Kidney tubule cell (primary cell): Measurements from ENCODE around the gene ACOX3.
"Not testable (repeated sequence)": the region's sequence is repeated elsewhere in the genome, so short reads cannot be mapped to it uniquely, and the experiment has no call there.

Experiments used
- DNase-seq: peaks from one replicate; pipeline ENCODE4 v3.0.0-alpha.2; 2018; ENCODE audit warnings: low spot score

ACOX3 gene

GRCh38 chr4:8433136-8433535 is 7.4 kb downstream of the ACOX3 start:
- DNase-seq = no peak

DNA sequence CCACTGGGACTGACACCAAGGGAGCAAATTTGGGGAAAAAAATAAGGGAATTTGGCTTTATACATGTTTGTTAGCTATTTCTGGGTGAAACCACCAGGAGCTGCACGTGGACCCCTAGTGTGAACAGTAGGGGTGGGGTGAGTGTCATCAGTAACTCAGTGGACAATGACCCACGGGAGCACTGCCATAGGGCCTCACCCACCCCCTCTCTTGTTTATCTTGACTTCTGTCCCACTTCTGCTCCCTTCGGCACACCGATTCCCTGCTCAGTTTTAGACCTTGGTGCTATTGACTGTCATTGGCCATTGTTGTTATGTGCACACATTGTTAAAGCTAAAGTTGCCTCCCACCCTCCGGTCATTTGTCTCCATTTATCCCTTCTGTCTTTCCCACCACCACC is 9.0 kb downstream of the ACOX3 start:
- no peak for DNase-seq

DNA sequence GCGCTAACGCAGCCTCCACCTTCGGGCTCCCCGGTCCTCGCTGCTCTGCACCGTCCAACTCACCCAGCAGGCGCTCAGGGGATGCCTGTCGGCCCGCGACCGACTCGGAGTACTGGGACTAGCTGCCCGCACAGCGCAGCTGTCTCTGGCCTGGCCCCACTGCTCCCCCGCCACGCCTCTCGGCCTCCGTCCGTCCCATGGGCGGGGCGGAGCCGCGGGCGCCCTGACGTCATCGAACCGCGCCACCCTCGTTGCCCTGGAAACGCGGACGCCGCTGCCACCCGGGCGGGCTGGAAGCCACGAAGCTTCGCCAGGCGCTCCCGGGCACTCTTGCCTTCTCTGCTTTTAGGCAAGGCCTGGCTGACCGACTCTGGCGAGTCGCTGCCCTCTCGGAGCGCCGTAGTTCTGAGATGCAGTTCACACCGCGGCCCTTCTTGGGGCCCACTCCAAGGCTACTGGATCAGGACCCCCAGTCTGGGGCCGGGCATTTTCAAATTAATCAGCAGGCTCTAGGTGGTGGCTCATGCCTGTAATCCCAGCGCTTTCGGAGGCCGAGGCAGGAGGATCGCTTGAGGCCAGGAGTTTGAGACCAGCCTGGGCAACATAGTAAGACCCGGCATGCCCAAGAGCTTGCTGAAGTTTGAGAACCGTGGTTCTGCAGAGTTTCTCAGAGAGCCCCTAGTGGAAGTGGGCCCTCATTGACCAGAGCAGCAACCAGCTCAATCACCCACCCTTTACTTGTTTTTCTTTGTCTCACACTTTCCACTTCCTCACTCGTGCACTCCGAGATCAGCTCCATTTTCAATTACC is 12.0 kb downstream of the ACOX3 start:
- peak; percentile 89 for DNase-seq

- DNase-seq = peak; percentile 57
These were observed 12.7 kb downstream of the ACOX3 start for GRCh38 chr4:8427761-8428287.

DNA sequence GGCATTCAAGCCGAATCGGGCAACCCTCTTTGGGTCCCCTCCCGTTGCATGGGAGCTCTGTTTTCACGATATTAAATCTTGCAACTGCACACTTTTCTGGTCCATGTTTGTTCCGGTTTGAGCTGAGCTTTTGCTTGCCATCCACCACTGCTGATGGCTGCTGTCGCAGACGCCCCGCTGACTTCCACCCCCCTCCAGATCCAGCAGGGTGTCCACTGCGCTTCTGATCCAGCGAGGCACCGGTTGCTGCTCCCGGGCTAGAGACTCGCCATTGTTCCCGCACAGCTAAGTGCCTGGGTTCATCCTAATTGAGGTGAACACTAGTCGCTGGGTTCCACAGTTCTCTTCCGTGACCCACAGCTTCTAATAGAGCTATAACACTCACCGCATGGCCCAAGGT is 13.3 kb downstream of the ACOX3 start:
- no peak for DNase-seq

DNA sequence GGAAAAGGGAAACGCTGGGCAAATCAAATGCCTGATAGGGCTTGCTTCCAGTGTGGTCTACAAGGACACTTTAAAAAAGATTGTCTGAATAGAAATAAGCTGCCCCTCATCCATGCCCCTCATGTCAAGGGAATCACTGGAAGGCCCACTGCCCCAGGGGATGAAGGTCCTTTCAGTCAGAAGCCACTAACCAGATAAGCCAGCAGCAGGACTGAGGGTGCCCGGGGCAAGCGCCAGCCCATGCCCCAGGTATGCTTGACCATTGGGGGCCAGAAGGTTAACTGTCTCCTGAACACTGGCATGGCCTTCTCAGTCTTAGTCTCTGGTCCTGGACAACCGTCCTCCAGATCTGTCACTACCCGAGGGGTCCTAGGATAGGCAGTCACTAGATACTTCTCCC is 17.7 kb downstream of the ACOX3 start:
- no peak for DNase-seq

DNA sequence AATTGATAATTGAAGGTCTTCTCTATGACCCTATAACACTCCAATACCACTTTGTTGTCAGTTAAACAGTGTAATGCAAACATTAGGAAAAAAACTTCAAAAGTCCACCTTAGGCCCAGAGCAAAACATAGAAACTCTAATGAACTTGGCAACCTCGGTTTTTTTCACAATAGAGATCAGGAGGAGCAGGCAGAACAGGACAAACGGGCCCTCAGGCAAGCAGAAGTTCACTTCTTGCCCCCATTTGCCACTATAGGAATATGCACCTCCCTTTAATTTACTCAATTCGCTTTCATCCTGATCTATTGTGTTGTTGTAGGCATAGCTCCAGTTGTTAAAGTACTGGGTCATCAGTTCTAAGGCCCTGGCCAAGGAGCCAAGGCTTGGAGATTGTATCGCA is 18.2 kb downstream of the ACOX3 start:
- DNase-seq = no peak

GRCh38 chr4:8420151-8420550 is 20.4 kb downstream of the ACOX3 start:
- not testable (repeated sequence) for DNase-seq

- DNase-seq = peak; percentile 75
These were observed 21.1 kb downstream of the ACOX3 start for GRCh38 chr4:8419222-8420041.

DNA sequence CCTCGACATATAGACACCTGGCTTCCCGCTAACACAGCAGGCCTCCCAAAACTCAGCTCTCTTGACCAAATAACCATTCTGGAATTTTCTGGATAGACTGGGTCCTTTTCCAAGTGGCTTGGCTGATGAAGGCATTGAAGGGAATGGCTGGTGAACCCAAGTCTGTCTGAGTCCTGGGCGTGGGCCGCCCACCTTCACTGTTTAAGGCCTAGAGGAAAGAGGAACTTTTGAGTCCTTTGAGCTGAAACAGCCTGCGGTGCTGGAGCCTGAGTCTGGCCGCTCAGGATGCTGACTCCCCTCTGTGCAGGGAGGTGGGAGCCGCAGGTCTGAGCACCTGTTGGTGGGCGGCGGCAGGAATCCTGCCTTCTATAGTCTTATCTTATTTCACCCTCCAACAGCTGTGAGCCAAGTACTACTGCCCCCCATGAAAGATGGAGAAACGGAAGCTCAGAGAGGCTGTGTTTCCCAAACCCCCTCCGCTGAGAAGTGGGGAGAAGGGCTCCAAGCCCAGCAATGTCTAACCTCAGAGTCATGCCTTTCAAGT is 23.4 kb downstream of the ACOX3 start:
- no peak for DNase-seq

DNA sequence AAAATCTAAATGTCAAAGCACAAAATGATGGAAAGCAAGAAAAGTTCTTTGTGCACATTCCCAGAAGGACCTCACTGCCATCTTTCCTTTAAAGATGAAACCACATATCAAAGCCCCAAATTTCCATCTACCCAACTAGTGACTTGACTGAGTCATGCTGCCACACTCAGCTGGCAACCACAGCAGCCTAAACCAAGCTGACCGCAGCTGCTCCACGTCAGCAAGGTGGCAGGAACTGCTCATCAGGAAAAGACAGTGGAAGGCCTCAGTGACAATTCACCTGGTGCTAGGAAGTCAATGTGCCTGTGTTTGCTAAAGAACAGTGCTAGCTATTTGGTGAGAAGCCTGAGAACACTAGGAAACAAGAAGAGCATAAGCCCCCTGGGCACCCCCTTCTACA is 26.1 kb downstream of the ACOX3 start:
- no peak for DNase-seq

DNA sequence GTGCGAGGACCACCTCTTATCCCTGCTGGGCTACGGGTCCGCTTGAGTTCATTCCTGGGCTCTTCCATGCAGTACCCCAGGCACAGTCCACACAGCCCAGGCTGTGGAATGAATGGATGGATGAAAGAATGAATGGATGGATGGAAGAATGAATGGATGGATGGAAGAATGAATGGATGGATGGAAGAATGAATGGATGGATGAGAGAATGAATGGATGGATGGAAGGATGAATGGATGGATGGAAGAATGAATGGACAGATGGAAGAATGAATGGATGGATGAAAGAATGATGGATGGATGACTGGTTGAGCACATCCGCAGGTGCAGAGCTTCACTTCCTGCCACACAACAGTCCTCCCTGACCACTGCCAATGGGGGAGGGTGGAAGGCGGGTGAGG is 28.2 kb downstream of the ACOX3 start:
- no peak for DNase-seq

- no peak for DNase-seq
These were observed 29.0 kb downstream of the ACOX3 start for GRCh38 chr4:8411351-8412180.

DNA sequence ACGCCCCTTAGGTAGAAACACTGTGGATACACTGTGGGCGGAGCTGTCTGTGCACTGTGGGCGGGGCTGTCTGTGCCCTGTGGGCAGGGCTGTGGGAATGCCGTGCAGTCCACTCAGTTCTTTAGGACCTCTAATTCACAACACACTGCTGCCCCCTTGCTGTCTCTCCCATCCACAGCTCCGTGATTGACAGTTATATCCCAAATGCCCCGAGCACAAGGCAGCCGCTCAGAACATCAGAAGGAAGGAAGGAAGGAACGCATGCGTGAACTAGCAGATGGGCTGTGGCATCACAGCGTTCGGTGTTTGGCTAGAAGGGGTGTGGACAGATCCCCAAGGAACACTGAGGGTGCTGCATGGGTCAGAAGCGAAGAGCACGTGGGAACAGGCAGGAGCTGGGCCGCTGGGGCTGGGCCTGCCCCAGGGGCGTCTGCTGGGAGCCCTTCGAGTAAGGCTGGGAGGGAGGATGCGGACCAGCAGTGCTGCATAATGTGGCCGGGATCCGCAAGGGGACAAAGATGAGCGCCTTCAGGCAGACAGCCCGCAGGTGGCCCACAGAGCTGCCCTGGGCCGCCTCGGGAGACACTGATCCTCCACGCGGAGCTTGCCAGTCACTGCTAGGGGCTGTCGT is 29.8 kb downstream of the ACOX3 start:
- DNase-seq = peak; percentile 65

GRCh38 chr4:8410066-8410625 is 30.4 kb downstream of the ACOX3 start:
- no peak for DNase-seq

GRCh38 chr4:8409264-8410065 is 31.1 kb downstream of the ACOX3 start:
- DNase-seq = no peak

- no peak for DNase-seq
These were observed 32.8 kb downstream of the ACOX3 start for GRCh38 chr4:8407756-8408155.

DNA sequence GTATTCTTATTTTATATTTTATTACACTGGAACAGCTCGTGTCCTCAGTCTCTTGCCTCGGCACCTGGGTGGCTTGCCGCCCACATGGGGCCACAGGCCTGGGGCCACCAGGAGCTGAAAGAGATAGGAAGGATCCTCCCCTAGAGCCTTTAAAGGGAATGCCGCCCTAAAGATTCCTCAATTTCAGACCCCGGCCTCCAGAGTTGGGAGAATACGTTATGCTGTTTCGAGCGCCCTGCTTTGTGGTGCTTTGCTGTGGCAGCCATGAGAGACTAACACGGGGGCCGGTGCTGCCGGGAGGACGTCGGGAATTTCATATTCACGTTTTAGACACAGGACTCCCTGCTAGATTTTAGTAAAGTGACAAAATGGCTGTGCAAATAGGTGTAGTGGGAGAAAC is 33.2 kb downstream of the ACOX3 start:
- DNase-seq = no peak

DNA sequence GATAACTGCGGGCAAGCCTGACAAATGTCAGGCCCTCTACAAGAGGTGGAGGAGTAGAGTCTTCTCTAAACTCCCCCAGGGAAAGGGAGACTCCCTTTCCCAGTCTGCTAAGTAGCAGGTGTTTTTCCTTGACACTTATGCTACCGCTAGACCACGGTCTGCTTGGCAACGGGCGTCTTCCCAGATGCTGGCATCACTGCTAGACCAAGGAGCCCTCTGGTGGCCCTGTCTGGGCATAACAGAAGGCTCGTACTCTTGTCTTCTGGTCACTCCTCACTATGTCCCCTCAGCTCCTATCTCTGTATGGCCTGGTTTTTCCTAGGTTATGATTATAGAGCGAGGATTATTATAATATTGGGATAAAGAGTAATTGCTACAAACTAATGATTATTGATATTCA is 33.6 kb downstream of the ACOX3 start:
- peak; percentile 8 for DNase-seq

GRCh38 chr4:8405516-8405875 is 35.0 kb downstream of the ACOX3 start:
- DNase-seq = no peak
